ENCODE measurements around the gene FOXP1.

Gene FOXP1

DNA sequence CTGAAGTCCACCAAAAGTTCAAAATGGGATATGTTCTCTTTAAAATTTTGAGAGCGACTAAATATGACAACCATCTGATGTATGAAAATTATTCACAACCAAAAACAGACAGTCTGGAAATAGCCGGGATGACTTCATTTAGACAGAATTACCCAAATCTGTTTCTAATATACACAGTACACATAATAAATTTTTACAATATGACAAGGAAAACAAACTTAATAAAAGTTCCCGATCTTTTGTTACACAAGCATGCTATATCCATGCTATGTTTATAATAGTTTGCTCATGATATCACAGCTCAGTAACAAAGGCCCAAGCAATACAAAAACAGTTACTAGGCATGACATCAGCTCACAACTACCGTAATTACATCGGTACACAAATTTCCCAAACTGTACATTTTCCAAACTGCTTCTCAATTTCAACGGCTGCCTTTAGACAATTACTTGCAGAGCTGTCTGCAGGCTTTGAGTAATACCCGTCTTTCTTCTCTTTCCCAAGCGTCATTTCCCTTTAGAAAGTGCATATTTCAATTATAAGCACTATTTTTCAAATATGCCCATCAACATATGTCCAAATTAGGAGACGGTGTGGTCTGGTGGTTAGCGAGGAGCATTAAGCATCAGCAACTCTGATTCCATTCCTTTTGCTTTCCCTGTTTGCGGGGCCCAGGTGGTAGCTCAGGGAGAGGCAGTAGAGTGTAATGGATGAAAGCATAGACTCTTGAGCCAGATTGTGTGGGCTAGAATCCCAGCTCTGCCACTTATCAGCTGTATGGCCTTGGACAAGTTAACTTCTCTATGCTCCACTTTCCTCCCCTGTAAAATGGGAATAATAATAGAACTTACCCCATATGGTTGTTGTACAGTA lies 481.2 kb downstream of the FOXP1 start:
- no peak for TF ChIP-seq POU2F2 (IDR thresholded peaks at IDR 0.05; ENCODE audit: low read depth, low read length)
- TF ChIP-seq SPI1 (IDR thresholded peaks at IDR 0.05; ENCODE audit: low read depth, low read length) = no peak
- no peak for TF ChIP-seq POLR2AphosphoS5 (IDR thresholded peaks at IDR 0.05; ENCODE audit: low read depth, low read length)
- TF ChIP-seq POLR2A (IDR thresholded peaks at IDR 0.05; ENCODE audit: low read depth, low read length) = no peak
- no peak for TF ChIP-seq TAF1 (IDR thresholded peaks at IDR 0.05; ENCODE audit: low read depth, low read length)
- no peak for TF ChIP-seq PAX5 (IDR thresholded peaks at IDR 0.05; ENCODE audit: insufficient read depth, low read length, severe bottlenecking)
- DNase-seq (ENCODE audit: insufficient read length, low spot score) = no peak
- FAIRE-seq = no peak

DNA sequence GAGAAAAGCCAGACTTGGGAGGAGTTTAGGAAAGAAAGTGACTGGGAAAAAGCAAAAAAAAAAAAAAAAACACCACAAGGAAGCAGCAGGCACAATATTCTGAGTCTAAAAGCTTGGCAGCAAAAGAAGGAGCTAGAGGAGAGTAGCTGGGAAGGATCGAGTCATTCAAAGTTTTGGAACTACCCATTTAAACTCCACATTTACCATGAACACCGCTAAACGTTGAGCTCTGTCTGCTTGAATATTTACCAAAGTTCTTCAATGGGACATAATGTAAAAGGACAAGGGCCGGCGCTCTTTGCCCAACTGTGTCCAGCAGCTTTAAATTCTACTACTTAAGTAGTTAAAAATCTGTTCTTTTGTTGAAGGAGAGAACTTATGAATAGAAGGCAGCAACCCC lies 481.9 kb downstream of the FOXP1 start:
- TF ChIP-seq TAF1 (IDR thresholded peaks at IDR 0.05; ENCODE audit: low read depth, low read length) = no peak
- no peak for TF ChIP-seq POLR2AphosphoS5 (IDR thresholded peaks at IDR 0.05; ENCODE audit: low read depth, low read length)
- no peak for TF ChIP-seq POLR2A (IDR thresholded peaks at IDR 0.05; ENCODE audit: low read depth, low read length)
- TF ChIP-seq SPI1 (IDR thresholded peaks at IDR 0.05; ENCODE audit: low read depth, low read length) = no peak
- no peak for TF ChIP-seq PAX5 (IDR thresholded peaks at IDR 0.05; ENCODE audit: insufficient read depth, low read length, severe bottlenecking)
- TF ChIP-seq POU2F2 (IDR thresholded peaks at IDR 0.05; ENCODE audit: low read depth, low read length) = no peak
- DNase-seq (ENCODE audit: insufficient read length, low spot score) (no peak), FAIRE-seq (no peak)

DNA sequence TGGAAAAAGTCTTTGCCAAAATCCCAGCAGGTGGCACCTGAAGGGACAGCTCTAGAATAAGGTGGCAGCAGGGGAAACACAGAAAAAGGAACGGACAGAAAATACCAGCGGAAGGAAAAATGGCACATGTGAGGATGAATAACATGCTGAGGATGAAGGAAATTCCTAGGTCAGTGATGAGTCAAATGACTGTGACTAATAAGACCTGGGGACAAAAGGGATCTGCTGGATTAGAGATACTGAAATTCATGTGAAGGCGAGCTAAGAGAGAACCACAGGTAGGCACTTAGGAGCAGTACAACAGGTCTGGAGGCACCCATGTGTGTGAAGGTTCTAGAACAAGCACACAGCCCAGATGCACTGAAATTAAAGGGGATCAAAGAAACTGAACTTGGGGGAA lies 482.5 kb downstream of the FOXP1 start:
- DNase-seq (ENCODE audit: insufficient read length, low spot score) = no peak
- no peak for TF ChIP-seq POLR2A (IDR thresholded peaks at IDR 0.05; ENCODE audit: low read depth, low read length)
- no peak for TF ChIP-seq TAF1 (IDR thresholded peaks at IDR 0.05; ENCODE audit: low read depth, low read length)
- TF ChIP-seq PAX5 (IDR thresholded peaks at IDR 0.05; ENCODE audit: insufficient read depth, low read length, severe bottlenecking) = no peak
- no peak for TF ChIP-seq POLR2AphosphoS5 (IDR thresholded peaks at IDR 0.05; ENCODE audit: low read depth, low read length)
- no peak for TF ChIP-seq POU2F2 (IDR thresholded peaks at IDR 0.05; ENCODE audit: low read depth, low read length)
- TF ChIP-seq SPI1 (IDR thresholded peaks at IDR 0.05; ENCODE audit: low read depth, low read length) = no peak
- no peak for FAIRE-seq

GRCh38 chr3:71099997-71100719 lies 483.4 kb downstream of the FOXP1 start:
- FAIRE-seq (no peak), DNase-seq (ENCODE audit: insufficient read length, low spot score) (no peak)
- TF ChIP-seq TAF1 (IDR thresholded peaks at IDR 0.05; ENCODE audit: low read depth, low read length) = no peak
- TF ChIP-seq POLR2AphosphoS5 (IDR thresholded peaks at IDR 0.05; ENCODE audit: low read depth, low read length) = no peak
- no peak for TF ChIP-seq POU2F2 (IDR thresholded peaks at IDR 0.05; ENCODE audit: low read depth, low read length)
- no peak for TF ChIP-seq PAX5 (IDR thresholded peaks at IDR 0.05; ENCODE audit: insufficient read depth, low read length, severe bottlenecking)
- TF ChIP-seq POLR2A (IDR thresholded peaks at IDR 0.05; ENCODE audit: low read depth, low read length) = no peak
- no peak for TF ChIP-seq SPI1 (IDR thresholded peaks at IDR 0.05; ENCODE audit: low read depth, low read length)

DNA sequence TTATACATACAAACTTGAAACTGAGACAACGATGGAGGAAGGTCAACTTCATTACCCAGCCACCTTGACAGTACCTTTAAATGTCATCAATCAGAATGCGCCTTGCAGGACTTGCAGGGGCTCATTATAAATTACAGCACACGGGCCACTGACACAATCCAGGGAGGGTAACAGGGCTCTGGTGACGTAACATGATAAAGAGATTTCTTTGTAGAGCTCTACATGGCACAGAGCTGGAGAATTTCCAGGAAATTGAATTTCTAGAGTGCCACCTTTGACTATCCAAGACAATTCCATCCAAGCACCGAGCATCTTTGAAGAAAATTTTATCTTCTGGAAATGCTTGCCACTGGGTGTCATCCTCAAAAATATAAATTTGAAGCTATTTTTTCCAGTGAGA lies 486.0 kb downstream of the FOXP1 start:
- DNase-seq (ENCODE audit: insufficient read length, low spot score) (no peak), FAIRE-seq (no peak)
- no peak for TF ChIP-seq POLR2A (IDR thresholded peaks at IDR 0.05; ENCODE audit: low read depth, low read length)
- no peak for TF ChIP-seq SPI1 (IDR thresholded peaks at IDR 0.05; ENCODE audit: low read depth, low read length)
- no peak for TF ChIP-seq POLR2AphosphoS5 (IDR thresholded peaks at IDR 0.05; ENCODE audit: low read depth, low read length)

DNA sequence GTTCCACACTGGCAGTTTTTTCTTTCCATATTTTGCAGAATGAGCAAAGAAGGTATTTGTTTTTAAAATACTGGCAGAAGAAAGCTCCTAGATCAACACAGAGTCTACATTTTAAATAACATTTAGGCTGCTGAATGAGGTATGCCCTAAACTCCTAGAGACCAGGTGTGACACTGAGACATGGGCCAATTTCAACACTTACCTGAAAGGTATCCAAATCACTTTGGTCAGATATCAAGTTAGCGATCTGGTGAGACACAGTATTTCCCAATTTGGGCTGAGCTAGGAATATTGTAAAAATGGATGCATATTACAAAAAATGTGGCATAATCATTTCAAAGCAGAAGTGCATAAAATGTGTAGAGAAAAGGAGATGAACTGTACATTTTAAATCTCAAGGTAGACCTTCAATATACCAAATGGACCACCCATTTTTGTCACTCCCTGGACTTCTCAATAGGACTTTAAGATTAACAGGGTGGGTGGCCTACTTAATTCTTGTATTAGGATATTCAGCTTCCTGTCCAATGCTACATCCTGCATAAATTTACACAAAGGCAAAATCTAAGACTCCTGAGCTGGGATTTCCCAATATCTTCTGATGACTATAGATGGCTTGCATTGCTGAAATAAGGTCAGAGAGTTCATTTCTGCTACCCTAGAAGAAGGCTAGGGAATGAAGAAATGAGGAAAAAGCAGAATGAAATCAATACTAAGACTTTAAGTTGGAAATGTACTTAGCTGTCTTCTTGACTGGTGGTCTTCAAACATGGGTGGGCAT lies 487.8 kb downstream of the FOXP1 start:
- TF ChIP-seq SPI1 (IDR thresholded peaks at IDR 0.05; ENCODE audit: low read depth, low read length) (no peak), POLR2A (IDR thresholded peaks at IDR 0.05; ENCODE audit: low read depth, low read length) (no peak), POLR2AphosphoS5 (IDR thresholded peaks at IDR 0.05; ENCODE audit: low read depth, low read length) (no peak), POU2F2 (IDR thresholded peaks at IDR 0.05; ENCODE audit: low read depth, low read length) (no peak), PAX5 (IDR thresholded peaks at IDR 0.05; ENCODE audit: insufficient read depth, low read length, severe bottlenecking) (no peak), TAF1 (IDR thresholded peaks at IDR 0.05; ENCODE audit: low read depth, low read length) (no peak)
- no peak for FAIRE-seq

GRCh38 chr3:71094658-71095209 lies 488.8 kb downstream of the FOXP1 start:
- DNase-seq (ENCODE audit: insufficient read length, low spot score) = no peak
- FAIRE-seq = no peak
- no peak for TF ChIP-seq TAF1 (IDR thresholded peaks at IDR 0.05; ENCODE audit: low read depth, low read length)

More for the DNA sequence above, 487.8 kb downstream of the FOXP1 start:
- DNase-seq (ENCODE audit: insufficient read length, low spot score) = no peak

- FAIRE-seq = no peak
- TF ChIP-seq POLR2A (IDR thresholded peaks at IDR 0.05; ENCODE audit: low read depth, low read length) (no peak), TAF1 (IDR thresholded peaks at IDR 0.05; ENCODE audit: low read depth, low read length) (no peak), SPI1 (IDR thresholded peaks at IDR 0.05; ENCODE audit: low read depth, low read length) (no peak), POLR2AphosphoS5 (IDR thresholded peaks at IDR 0.05; ENCODE audit: low read depth, low read length) (no peak), POU2F2 (IDR thresholded peaks at IDR 0.05; ENCODE audit: low read depth, low read length) (no peak), PAX5 (IDR thresholded peaks at IDR 0.05; ENCODE audit: insufficient read depth, low read length, severe bottlenecking) (no peak)
- no peak for DNase-seq (ENCODE audit: insufficient read length, low spot score)
Observed at GRCh38 chr3:71092665-71093064, 490.9 kb downstream of the FOXP1 start.

DNA sequence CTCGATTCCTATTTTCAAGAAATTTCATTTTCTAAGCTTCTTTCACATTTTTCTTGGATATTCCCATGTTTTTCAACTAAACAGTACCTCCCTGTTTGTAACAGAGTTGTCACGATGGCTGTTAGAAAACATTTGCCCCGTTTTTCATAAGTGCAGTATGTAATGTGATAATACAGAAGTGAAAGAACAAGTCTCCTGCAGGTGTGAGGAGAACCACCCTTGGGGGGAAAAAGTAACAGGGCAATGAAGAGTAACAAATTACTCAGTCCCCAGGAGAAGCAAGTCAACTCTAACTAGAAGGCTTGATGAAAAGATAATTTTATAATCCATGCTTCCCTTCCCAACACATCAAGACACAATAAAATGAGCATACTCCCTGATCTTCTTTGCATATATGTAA lies 493.3 kb downstream of the FOXP1 start:
- no peak for TF ChIP-seq POLR2AphosphoS5 (IDR thresholded peaks at IDR 0.05; ENCODE audit: low read depth, low read length)
- TF ChIP-seq SPI1 (IDR thresholded peaks at IDR 0.05; ENCODE audit: low read depth, low read length) = peak; percentile 80
- FAIRE-seq (no peak), DNase-seq (ENCODE audit: insufficient read length, low spot score) (no peak)
